H1 (cell line): ENCODE measurements around the gene DGCR8. TPM values are rescaled to one million over a fixed set of nuclear protein-coding genes. Genes with fewer than 3 reads are reported as not detected.

Source experiments
- CBX8 ChIP-seq: fragments of 300-800, 300-1000 bp; sonication (generic); IDR thresholded peaks from 2 replicates; pipeline ENCODE4 v1.7.1; 2016; ENCODE audit warnings: low read depth, low read length, borderline replicate concordance
- JUN ChIP-seq: IDR thresholded peaks from 2 replicates; pipeline ENCODE4 v1.6.1; 2011; ENCODE audit warnings: low read depth, mild to moderate bottlenecking, improper control_type of control experiment, low read length
- polyA plus RNA-seq, 7 experiments: library from polyadenylated mRNA; depleted of rRNA in 3 of 7; stranded (reverse) in 5 of 7; unstranded in 2 of 7; fragments of >200 nt in 5 of 7; fragments of 200-250 nt in 2 of 7; gene quantifications; 1 replicate in 5 of 7; 2 replicates in 1 of 7; 4 replicates in 1 of 7; pipeline versions ENCODE4 v1.2.1 to v1.2.3, GENCODE V29; 2011 to 2013; ENCODE audit warnings: missing spikeins in 2 of 7, mixed read lengths in 2 of 7
- total RNA-seq: library from RNA; stranded (reverse); fragmentation: NEBNext Ultra II Directional; extraction: Animal tissue kit (Norgen Biotek cat#: 25700); gene quantifications from 2 replicates; pipeline ENCODE4 v1.2.1, GENCODE V29; 2021
- TF ChIP-seq, protein P1 (sequence below): IDR thresholded peaks from 2 replicates; pipeline ENCODE4 v1.6.1; 2012; ENCODE audit warnings: inconsistent platforms

DGCR8 gene
- total and polyA plus RNA-seq, 2 of the 8 experiments (the other 6 are each of a cell fraction or from before 2014, with no cell fraction given) = 23.7 to 43.7 TPM

DNA sequence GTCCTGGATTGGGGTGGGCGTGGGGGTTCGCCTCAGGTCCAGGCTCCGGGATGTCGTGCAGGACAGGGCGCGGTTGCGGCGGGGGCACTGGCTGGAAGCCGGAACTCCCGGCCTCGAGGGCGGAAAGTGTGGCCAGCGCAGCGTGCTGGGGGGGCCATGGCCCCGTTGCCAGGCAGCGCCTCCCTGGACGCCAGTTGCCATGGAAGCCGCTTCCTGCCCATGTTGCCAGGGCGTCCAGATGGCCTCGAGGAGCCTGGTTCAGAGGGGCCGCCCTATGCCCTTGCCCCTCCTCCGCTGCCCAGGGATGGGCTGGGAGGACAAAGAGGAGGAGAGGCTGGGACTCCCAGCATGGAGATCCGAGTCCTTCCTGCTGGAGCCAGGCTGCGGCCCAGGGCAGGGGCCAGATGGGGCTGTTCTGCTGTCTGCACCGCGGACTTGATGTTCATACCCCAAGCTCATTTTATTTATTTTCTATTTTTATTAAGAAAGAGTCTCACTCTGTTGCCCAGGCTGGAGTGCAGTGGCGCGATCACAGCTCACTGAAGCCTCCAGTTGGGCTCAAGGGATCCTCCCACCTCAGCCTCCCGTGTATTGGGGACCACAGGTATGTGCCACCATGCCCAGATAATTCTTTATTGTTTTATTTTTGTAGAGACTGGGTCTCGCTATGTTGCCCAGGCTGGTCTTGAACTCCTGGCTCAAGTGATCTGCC, 75.4 kb downstream of the DGCR8 start (continued):
- TF ChIP-seq, protein P1, sequence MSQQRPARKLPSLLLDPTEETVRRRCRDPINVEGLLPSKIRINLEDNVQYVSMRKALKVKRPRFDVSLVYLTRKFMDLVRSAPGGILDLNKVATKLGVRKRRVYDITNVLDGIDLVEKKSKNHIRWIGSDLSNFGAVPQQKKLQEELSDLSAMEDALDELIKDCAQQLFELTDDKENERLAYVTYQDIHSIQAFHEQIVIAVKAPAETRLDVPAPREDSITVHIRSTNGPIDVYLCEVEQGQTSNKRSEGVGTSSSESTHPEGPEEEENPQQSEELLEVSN = no peak
- TF ChIP-seq JUN (no peak), CBX8 (no peak)
